ENCODE data around the gene CNOT4.

DNA sequence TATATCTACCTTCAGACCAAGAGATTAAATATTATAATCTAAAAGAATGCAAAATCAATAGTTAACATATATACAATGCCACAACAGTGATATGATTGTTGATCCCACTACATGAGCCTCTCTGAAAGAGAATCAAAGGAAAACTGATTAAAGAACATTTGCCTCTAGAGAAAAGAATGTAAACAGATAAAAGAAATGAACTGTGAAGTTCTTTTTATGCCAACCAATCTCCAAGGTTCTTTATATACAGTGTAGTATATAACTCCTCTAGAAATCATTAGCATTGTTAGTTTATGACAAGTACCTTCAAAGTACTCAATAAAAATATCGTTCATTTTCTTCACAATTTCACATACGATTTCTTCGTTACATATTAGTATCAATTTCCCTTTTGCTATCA lies 20.1 kb downstream of the CNOT4 start:
- TF ChIP-seq, protein P1, sequence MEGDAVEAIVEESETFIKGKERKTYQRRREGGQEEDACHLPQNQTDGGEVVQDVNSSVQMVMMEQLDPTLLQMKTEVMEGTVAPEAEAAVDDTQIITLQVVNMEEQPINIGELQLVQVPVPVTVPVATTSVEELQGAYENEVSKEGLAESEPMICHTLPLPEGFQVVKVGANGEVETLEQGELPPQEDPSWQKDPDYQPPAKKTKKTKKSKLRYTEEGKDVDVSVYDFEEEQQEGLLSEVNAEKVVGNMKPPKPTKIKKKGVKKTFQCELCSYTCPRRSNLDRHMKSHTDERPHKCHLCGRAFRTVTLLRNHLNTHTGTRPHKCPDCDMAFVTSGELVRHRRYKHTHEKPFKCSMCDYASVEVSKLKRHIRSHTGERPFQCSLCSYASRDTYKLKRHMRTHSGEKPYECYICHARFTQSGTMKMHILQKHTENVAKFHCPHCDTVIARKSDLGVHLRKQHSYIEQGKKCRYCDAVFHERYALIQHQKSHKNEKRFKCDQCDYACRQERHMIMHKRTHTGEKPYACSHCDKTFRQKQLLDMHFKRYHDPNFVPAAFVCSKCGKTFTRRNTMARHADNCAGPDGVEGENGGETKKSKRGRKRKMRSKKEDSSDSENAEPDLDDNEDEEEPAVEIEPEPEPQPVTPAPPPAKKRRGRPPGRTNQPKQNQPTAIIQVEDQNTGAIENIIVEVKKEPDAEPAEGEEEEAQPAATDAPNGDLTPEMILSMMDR (IDR thresholded peaks at IDR 0.05) = no peak
- no peak for TF ChIP-seq POLR2A (IDR thresholded peaks at IDR 0.05)

All from tibial nerve (tissue), 3 donors.